Measurements from ENCODE around the gene NTM. TPM values are rescaled to one million over a fixed set of nuclear protein-coding genes. Genes with fewer than 3 reads are reported as not detected.

NTM gene
- total RNA-seq, 1 experiment from 2014 or later = 9.9 TPM

DNA sequence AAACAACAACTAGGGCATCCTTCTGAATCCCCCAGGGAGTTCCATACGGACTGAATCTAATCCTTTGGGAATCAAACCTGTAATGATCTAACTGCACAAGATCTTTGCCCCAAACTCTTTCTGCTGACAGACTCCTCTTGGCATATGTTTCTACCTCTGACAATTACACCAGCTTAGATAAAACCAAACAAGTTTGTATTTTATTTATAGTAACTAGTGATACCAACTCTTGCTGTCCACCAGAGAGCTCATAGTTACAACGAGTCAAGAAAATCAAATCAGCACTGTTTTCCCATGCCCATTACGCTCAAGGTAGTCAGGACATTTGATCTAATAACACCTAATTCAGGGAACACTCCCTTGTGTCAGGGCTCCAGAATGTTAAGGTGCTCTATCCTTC lies 972.0 kb downstream of the NTM start:
- Histone ChIP-seq H3K4me2 (ENCODE audit: insufficient read depth, insufficient read length, low read length) (no peak overlapping the region), H3K9me3 (ENCODE audit: control insufficient read depth, low read depth, low read length) (no peaks in the 10 kb centered on the region), H3K23me2 (ENCODE audit: insufficient read length, low read depth, low read length, poor library complexity, severe bottlenecking) (no peaks in the 10 kb centered on the region), H2AK5ac (ENCODE audit: insufficient read length, low read length) (no peak overlapping the region), H4K8ac (replicated peaks; ENCODE audit: insufficient read length, low read depth, low read length) (no peak overlapping the region), H3K4ac (ENCODE audit: low read depth, low read length) (no peak overlapping the region), H2BK20ac (ENCODE audit: low read depth, low read length, poor library complexity, severe bottlenecking) (no peak overlapping the region), H3K27ac (ENCODE audit: insufficient read length, low read depth, low read length) (no peak overlapping the region), H3K9ac (ENCODE audit: extremely low read depth, insufficient read length, low read length) (no peak overlapping the region), H2BK15ac (ENCODE audit: low read depth, low read length) (no peak overlapping the region), H4K5ac (ENCODE audit: insufficient read length, low read depth, low read length) (no peak overlapping the region), H3K14ac (ENCODE audit: insufficient read depth, low read length) (no peak overlapping the region), H2BK12ac (ENCODE audit: insufficient read length, low read depth, low read length) (no peak overlapping the region), H2BK120ac (ENCODE audit: low read depth, low read length, poor library complexity, severe bottlenecking) (no peak overlapping the region), H3K27me3 (ENCODE audit: insufficient read depth, low read length) (no peaks in the 10 kb centered on the region), H2BK5ac (ENCODE audit: insufficient read length, low read length) (no peak overlapping the region), H4K91ac (ENCODE audit: insufficient read length, low read depth, low read length) (no peak overlapping the region), H3K4me1 (ENCODE audit: insufficient read depth, low read length) (no peaks in the 10 kb centered on the region), H3K23ac (ENCODE audit: insufficient read length, low read depth, low read length) (no peak overlapping the region), H3K79me2 (ENCODE audit: insufficient read depth, low read length) (no peaks in the 10 kb centered on the region), H3K18ac (ENCODE audit: insufficient read length, low read depth, low read length) (no peak overlapping the region), H2AFZ (ENCODE audit: low read length) (no peak overlapping the region), H3K79me1 (ENCODE audit: insufficient read depth, low read depth, low read length, poor library complexity, severe bottlenecking) (no peaks in the 10 kb centered on the region), H3T11ph (ENCODE audit: low read length) (no peak overlapping the region), H4K20me1 (ENCODE audit: control insufficient read depth, insufficient read depth, insufficient read length) (no peaks in the 10 kb centered on the region), H3K56ac (ENCODE audit: insufficient read length, low read depth, low read length) (no peak overlapping the region)
- no peak overlapping the region for H3K4me3 Mint-ChIP-seq
- WGBS (ENCODE audit: extremely low coverage, insufficient read length, low lambda C conversion rate) = no CpG with 5 or more reads among the region's 3 CpGs
- TF ChIP-seq, protein P1, sequence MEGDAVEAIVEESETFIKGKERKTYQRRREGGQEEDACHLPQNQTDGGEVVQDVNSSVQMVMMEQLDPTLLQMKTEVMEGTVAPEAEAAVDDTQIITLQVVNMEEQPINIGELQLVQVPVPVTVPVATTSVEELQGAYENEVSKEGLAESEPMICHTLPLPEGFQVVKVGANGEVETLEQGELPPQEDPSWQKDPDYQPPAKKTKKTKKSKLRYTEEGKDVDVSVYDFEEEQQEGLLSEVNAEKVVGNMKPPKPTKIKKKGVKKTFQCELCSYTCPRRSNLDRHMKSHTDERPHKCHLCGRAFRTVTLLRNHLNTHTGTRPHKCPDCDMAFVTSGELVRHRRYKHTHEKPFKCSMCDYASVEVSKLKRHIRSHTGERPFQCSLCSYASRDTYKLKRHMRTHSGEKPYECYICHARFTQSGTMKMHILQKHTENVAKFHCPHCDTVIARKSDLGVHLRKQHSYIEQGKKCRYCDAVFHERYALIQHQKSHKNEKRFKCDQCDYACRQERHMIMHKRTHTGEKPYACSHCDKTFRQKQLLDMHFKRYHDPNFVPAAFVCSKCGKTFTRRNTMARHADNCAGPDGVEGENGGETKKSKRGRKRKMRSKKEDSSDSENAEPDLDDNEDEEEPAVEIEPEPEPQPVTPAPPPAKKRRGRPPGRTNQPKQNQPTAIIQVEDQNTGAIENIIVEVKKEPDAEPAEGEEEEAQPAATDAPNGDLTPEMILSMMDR (conservative IDR thresholded peaks at IDR 0.05) = no peak
- H3K36me3 Mint-ChIP-seq (ENCODE audit: insufficient read depth in 1 of 3, low read depth in 3 of 3) = no peaks in the 10 kb centered on the region
- no peak for DNase-seq
- peaks cover 8 to 9% of the 10 kb centered on the region in 2 experiments for H3K4me1 Mint-ChIP-seq
- no peaks in the 10 kb centered on the region for H3K9me3 Mint-ChIP-seq
- H3K27me3 Mint-ChIP-seq (ENCODE audit: low read depth) = peaks cover 37% of the 10 kb centered on the region
- no peak overlapping the region for H3K27ac Mint-ChIP-seq
